GM19025 (cell line): ENCODE results near the gene FBXO38.

Source experiments
- ATAC-seq: cut with Tn5 transposase; IDR thresholded peaks from one replicate; pipeline ENCODE4 v1.9.1; 2021; ENCODE audit warnings: mild to moderate bottlenecking, low read depth, moderate library complexity; ENCODE audit not compliant: unreplicated experiment

FBXO38 gene

GRCh38 chr5:148381906-148382305 is 1.9 kb upstream of the FBXO38 start:
- ATAC-seq: no peak

GRCh38 chr5:148382961-148383360 is 797 bp upstream of the FBXO38 start:
- no peak for ATAC-seq

GRCh38 chr5:148384380-148384737 is 601 bp downstream of the FBXO38 start:
- ATAC-seq: peak; percentile 0

GRCh38 chr5:148385094-148385493 is 1.3 kb downstream of the FBXO38 start:
- ATAC-seq: no peak

GRCh38 chr5:148386041-148386440 is 2.3 kb downstream of the FBXO38 start:
- no peak for ATAC-seq

- ATAC-seq: no peak
Measured at GRCh38 chr5:148387325-148387724, 3.6 kb downstream of the FBXO38 start.

GRCh38 chr5:148388696-148389095 is 4.9 kb downstream of the FBXO38 start:
- ATAC-seq: peak; percentile 26

- no peak for ATAC-seq
Measured at GRCh38 chr5:148390914-148391313, 7.2 kb downstream of the FBXO38 start.

GRCh38 chr5:148391422-148391821 is 7.7 kb downstream of the FBXO38 start:
- ATAC-seq: no peak

GRCh38 chr5:148393390-148393741 is 9.6 kb downstream of the FBXO38 start:
- no peak for ATAC-seq

- no peak for ATAC-seq
Measured at GRCh38 chr5:148394587-148395019, 10.8 kb downstream of the FBXO38 start.

GRCh38 chr5:148395031-148395430 is 11.3 kb downstream of the FBXO38 start:
- ATAC-seq: no peak

- no peak for ATAC-seq
Measured at GRCh38 chr5:148397968-148398595, 14.3 kb downstream of the FBXO38 start.

- ATAC-seq: no peak
Measured at GRCh38 chr5:148398698-148399121, 15.0 kb downstream of the FBXO38 start.

GRCh38 chr5:148401604-148402003 is 17.8 kb downstream of the FBXO38 start:
- ATAC-seq: no peak

- ATAC-seq: no peak
Measured at GRCh38 chr5:148403344-148403743, 19.6 kb downstream of the FBXO38 start.

GRCh38 chr5:148406406-148406805 is 22.6 kb downstream of the FBXO38 start:
- ATAC-seq: no peak

- ATAC-seq: no peak
Measured at GRCh38 chr5:148408092-148408491, 24.3 kb downstream of the FBXO38 start.

GRCh38 chr5:148412124-148412523 is 28.4 kb downstream of the FBXO38 start:
- no peak for ATAC-seq

- ATAC-seq: no peak
Measured at GRCh38 chr5:148414833-148415232, 31.1 kb downstream of the FBXO38 start.

- ATAC-seq: no peak
Measured at GRCh38 chr5:148416416-148416815, 32.7 kb downstream of the FBXO38 start.

- ATAC-seq: no peak
Measured at GRCh38 chr5:148416921-148417320, 33.2 kb downstream of the FBXO38 start.

GRCh38 chr5:148418511-148418910 is 34.8 kb downstream of the FBXO38 start:
- ATAC-seq: no peak
